ENCODE data around the gene INTS6. TPM values are rescaled to one million over a fixed set of nuclear protein-coding genes. Genes with fewer than 3 reads are reported as not detected.
A peak's percentile ranks its signal among the peaks of the same experiment; 100 is the strongest.

Gene INTS6
- total RNA-seq, 4 donors from 2014 or later: 24.3 to 34.5 (median 28.9) TPM

GRCh38 chr13:51453207-51453958 is 547 bp upstream of the INTS6 start:
- no peaks in the 10 kb centered on the region for H3K9me3 ChIP-seq
- H3K27ac ChIP-seq (replicated peaks in 1 of 4): peak overlapping the region; percentile 94 to 100 (median 99)
- peaks cover 22 to 42% (median 35%) of the 10 kb centered on the region in 4 donors for H3K4me1 ChIP-seq
- peaks cover 0 to 42% (median 23%) of the 10 kb centered on the region in 4 donors for H3K36me3 ChIP-seq
- TF ChIP-seq POLR2AphosphoS5 (IDR thresholded peaks at IDR 0.05) (peak; percentile 46 to 81), POLR2A (IDR thresholded peaks at IDR 0.05; ENCODE audit: low read depth) (peak; percentile 47)
- TF ChIP-seq, protein P1, sequence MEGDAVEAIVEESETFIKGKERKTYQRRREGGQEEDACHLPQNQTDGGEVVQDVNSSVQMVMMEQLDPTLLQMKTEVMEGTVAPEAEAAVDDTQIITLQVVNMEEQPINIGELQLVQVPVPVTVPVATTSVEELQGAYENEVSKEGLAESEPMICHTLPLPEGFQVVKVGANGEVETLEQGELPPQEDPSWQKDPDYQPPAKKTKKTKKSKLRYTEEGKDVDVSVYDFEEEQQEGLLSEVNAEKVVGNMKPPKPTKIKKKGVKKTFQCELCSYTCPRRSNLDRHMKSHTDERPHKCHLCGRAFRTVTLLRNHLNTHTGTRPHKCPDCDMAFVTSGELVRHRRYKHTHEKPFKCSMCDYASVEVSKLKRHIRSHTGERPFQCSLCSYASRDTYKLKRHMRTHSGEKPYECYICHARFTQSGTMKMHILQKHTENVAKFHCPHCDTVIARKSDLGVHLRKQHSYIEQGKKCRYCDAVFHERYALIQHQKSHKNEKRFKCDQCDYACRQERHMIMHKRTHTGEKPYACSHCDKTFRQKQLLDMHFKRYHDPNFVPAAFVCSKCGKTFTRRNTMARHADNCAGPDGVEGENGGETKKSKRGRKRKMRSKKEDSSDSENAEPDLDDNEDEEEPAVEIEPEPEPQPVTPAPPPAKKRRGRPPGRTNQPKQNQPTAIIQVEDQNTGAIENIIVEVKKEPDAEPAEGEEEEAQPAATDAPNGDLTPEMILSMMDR (IDR thresholded peaks at IDR 0.05): no peak
- intact Hi-C loops (cut with DNase I): loop anchor here (5.0 kb wide), 1 partner anchor 349 kb away; the partner anchor contains the start of gene DHRS12
- no peaks in the 10 kb centered on the region for H3K27me3 ChIP-seq
- 0% methylated on average over 53 of the region's 80 CpGs for WGBS
- DNase-seq (ENCODE audit: extremely low spot score): peak; percentile 94
- H3K4me3 ChIP-seq: peak overlapping the region; percentile 66 to 90 (median 74)

DNA sequence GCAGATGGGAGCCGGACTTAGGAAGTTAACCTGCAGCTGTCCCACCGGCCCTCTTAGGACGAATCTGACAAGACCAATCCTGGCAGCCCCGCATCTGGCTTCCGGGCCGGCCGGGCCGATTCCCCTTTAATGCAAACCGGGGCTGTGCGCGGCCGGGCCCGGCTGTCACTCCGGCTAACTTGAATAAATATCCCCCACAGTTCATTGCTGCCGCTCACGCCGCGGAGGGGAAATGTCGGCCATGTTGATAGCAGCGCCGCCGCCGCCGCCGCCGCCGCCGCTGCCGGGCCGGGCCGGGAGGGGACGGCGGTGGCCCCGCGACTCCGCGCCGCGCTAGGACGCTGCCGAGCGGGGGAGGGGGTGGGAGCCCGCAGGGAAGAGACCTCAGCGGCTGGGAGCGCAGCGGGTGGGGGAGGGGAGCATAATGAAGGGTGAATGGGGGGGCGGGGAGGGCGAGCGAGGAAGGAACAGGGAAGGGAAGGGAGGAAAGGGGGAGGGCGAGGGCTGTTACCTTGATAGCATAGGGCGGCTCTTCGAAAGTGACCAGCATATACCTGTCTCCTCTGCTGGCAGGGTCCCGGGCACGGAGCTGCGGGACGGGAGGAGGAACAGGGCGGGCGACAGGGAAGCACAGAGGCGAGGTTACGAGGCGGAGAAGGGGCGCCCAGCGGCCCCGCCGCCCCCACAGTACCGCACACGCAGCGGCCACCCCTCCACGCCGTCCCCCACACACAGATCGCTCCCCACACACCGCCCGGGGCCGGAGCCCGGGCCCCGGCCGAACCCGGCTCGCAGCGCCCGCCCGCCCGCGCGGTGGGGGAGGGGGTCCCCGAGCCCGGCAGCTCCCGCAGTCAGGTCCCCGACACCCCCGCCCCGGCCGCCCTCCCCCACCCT is 1.1 kb downstream of the INTS6 start:
- Histone ChIP-seq H3K27ac (replicated peaks in 1 of 4) (peak overlapping the region; percentile 98 to 100 (median 100)), H3K9me3 (no peaks in the 10 kb centered on the region), H3K27me3 (no peaks in the 10 kb centered on the region), H3K36me3 (peaks cover 0 to 37% (median 23%) of the 10 kb centered on the region in 4 donors), H3K4me1 (peaks cover 22 to 44% (median 36%) of the 10 kb centered on the region in 4 donors), H3K4me3 (peak overlapping the region; percentile 76 to 99 (median 93))
- WGBS: 0% methylated on average over 20 of the region's 92 CpGs
- intact Hi-C loops (cut with DNase I): loop anchor here (5.0 kb wide), 1 partner anchor 351 kb away; the partner anchor contains the start of gene DHRS12
- peak; percentile 97 for DNase-seq (ENCODE audit: extremely low spot score)
- peak; percentile 22 to 68 for TF ChIP-seq POLR2AphosphoS5 (IDR thresholded peaks at IDR 0.05)
- no peak for TF ChIP-seq POLR2A (IDR thresholded peaks at IDR 0.05; ENCODE audit: low read depth)

GRCh38 chr13:51451134-51451466 is 1.7 kb downstream of the INTS6 start:
- peaks cover 0 to 31% (median 17%) of the 10 kb centered on the region in 4 donors for H3K36me3 ChIP-seq
- H3K4me3 ChIP-seq: peak overlapping the region; percentile 76 to 99 (median 93)
- H3K9me3 ChIP-seq: no peaks in the 10 kb centered on the region
- TF ChIP-seq, protein P1 (IDR thresholded peaks at IDR 0.05): no peak
- TF ChIP-seq POLR2AphosphoS5 (IDR thresholded peaks at IDR 0.05): no peak
- no peak for TF ChIP-seq POLR2A (IDR thresholded peaks at IDR 0.05; ENCODE audit: low read depth)
- TF ChIP-seq EP300 (IDR thresholded peaks at IDR 0.05): no peak
- peaks cover 22 to 44% (median 36%) of the 10 kb centered on the region in 4 donors for H3K4me1 ChIP-seq
- intact Hi-C loops (cut with DNase I): loop anchor here (5.0 kb wide), 1 partner anchor 351 kb away; the partner anchor contains the start of gene DHRS12
- no peak for DNase-seq (ENCODE audit: extremely low spot score)
- H3K27ac ChIP-seq (replicated peaks in 1 of 4): peak overlapping the region; percentile 98 to 100 (median 100)
- no peaks in the 10 kb centered on the region for H3K27me3 ChIP-seq
- 2% methylated on average over 5 of the region's 5 CpGs for WGBS

- H3K4me1 ChIP-seq: peaks cover 13 to 32% (median 21%) of the 10 kb centered on the region in 4 donors
- DNase-seq (ENCODE audit: extremely low spot score): no peak
- TF ChIP-seq, protein P1 (IDR thresholded peaks at IDR 0.05): no peak
- TF ChIP-seq POLR2AphosphoS5 (IDR thresholded peaks at IDR 0.05) (no peak), EP300 (IDR thresholded peaks at IDR 0.05) (no peak), POLR2A (IDR thresholded peaks at IDR 0.05; ENCODE audit: low read depth) (no peak)
- no peak overlapping the region for H3K4me3 ChIP-seq
- H3K9me3 ChIP-seq: no peaks in the 10 kb centered on the region
- intact Hi-C loops (cut with DNase I): no loop called here
- H3K27ac ChIP-seq (replicated peaks in 1 of 4): no peak overlapping the region
- H3K36me3 ChIP-seq: peaks cover 0 to 19% (median 8%) of the 10 kb centered on the region in 4 donors
- no peaks in the 10 kb centered on the region for H3K27me3 ChIP-seq
- 93% methylated on average over 1 of the region's 1 CpG for WGBS
Observed at GRCh38 chr13:51449018-51449417, 3.8 kb downstream of the INTS6 start.

All from esophagus muscularis mucosa (tissue), 4 donors.